ENCODE data around the gene PAH.

PAH gene

DNA sequence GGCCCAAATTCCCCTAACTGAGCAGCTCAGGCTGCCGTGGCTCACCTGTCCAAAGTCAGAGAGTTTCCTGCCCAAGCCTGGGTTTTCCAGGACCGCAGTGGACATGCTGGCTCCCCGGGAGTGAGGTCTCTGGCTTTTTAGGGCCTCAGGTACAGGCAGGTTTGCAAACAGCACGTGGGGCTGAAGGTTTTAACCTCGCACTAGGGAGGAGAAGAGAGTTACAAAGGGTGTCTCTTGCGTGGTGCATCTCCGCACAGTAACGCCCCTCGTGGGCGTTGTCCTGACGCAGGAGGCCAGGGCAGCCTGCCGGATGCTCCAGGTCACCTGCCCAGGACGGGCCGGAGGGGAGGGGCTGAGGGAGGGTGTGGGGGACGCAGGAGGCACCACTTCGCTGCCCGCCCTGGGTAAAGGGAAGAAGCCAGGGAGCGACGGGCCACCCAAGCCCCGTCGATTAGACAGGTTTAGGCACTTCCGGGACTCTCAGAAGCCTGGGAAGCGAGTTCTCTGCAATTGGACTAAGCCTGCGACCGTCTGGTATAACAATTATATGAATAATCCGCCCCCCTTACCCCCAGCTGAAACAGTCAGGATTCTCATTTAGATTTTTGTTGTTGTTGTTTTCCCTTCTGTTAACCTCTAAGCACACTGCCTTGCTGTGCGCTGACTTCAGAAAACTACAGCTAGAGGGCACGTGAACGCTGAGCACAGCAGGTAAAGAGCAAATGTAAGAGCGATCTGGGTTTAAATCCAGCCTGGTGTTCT is at the start of gene PAH:
PAH (minus strand) TSS at position 219 of the 762 bp plus-strand sequence; CDS start at position 105, 114 bp downstream.
- DNase-seq (ENCODE audit: low read depth) = no peak

DNA sequence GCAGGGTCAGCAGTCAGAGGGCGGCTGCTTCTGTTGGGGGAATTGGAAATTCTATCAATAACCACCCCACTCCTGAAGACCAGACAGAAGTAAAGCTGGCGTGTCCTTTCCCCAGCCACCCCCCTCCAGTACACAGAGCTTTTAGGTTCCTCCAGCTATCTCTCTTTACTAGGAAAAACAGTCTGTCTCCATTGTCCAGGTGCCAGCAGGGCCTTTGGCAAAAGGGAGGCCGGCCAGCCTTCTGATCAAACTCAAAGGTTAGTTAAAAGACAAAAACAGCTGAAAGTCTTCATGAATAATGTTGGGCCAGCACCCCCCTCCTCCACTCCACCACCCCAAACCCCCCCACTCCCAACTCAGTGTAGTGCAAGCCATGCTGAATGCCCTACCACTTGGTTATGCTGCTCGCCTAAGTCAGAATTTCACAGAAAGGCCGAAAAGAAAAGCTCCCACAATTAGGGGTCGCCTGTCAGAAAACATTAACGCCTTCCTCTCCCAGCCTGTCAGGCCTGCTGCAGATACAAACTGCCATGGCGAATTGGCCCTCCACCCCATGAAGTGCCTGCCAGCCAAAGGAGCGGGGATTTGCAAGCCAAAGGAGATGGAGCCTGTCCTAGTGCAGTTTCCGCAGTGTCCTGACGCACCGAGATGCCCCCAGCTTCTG is 49.3 kb upstream of the PAH start:
- DNase-seq (ENCODE audit: low read depth) = no peak

DNA sequence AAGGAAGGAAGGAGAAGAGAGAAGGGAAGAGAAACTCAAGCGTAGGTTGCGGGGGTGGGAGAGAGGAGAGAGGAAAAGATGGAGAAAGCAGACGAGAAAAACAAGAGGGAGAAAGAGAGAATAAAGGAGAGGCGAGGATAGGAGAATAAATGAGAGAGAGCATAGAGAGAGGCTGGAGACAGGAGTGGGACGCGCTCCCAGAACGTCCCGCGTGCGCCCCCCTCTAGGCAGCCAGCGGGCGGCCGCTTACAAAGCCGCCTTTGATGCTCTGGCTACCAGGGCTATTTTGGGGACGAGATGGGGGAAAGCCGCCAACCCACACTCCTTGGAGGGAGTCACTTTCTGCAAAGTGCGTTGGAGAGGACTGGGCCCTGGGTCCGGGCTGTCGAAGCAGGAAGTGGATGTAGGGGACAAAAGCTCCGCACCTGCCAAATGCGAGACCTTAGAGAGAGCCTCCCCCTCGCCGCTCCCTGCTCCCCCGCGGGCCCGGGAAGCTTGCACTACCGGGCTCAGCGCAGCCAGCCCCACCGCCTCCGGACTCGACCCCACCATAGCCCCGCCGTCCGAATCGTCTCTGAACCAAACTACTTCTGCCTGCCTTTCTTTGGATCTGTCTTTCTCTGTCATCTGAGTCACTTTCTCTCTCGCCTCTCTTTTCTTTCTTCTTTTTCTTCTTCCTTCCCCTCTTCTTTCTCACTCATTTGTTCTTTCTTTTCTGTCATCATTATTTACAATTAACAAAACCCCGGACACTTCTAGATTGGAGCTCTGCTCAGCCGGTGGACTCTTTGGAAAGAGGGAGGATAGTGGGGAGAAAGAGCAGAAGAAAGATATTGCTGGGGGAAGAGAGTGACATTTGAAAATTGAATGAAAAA is 48.5 kb upstream of the PAH start:
- DNase-seq (ENCODE audit: low read depth) = no peak

DNA sequence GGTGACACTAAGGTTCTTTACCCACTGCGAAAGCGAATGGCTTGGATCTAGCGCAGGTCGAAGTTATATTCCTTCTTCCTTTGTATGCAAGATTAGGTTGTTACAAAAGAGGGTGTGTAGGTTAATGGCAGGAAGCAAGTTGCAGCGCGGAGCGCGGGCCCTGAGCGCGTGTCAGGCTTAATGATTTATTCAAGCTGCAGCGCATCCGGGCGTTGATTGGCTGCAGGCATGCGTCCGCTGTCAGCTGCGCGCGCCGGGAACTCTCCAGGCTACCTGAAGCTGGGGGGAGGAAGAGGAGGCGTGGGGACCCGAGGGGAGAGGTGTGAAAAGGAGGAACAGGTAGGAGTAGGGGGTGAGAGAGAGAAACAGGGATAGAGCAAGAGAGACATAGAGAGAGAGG is 47.8 kb upstream of the PAH start:
- DNase-seq (ENCODE audit: low read depth) = no peak

DNA sequence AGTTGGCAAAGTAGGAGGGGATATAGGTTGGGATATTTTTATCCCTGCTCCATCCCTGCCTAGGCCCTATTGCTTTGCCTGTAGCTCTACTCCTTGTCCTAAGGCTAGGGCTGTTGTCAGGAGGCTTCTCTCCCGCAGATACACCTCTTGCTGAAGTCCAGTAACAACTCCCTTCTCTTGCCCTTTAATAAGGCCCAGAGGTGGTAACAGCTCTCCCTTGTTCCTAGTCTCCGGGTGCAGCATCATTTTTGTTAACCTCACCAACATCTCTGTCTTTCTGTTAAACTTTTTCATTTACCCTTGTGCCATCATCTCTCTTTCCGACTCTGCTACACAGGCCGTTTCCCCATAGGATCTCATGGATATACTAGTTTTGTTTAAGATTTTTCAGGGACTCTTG is 46.8 kb upstream of the PAH start:
- DNase-seq (ENCODE audit: low read depth) = no peak

DNA sequence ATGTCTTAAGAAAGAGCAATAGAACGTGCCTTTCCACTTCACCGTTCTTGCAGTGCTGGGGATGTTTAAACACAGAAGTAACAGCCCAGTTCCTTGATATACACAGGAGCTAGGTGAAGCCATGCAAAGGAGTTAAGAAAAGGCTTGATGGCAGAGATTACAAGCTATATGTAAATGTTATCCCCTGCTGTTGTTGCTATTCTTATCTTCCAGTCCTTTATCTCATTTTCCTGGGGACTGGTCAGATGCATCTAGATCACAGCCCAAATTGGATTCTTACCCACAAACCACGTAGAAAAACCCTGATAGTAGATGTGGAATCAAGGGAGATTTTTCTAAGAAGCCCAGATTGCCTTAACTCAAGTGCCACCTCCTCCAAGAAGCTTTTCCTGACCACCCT is 45.9 kb upstream of the PAH start:
- no peak for DNase-seq (ENCODE audit: low read depth)

DNA sequence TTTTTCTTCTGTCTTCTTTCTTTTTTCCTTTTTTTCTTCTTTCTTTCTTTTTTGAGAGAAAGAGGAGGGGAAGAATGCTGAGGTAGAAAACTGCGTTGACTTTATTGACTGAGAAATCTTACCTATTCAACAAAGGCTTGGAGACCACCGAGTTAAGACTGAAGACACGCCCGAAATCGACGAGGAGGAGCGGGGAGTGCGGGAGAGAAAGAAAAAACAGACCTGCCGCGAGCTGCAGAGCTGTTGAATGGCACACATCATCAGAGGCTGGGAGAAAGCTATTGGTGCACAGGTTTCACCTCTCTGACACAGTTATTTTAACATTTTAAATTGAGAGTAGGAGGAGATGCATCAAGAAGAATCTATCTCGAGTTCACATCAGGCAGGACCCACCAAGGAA is 45.5 kb upstream of the PAH start:
- no peak for DNase-seq (ENCODE audit: low read depth)

DNA sequence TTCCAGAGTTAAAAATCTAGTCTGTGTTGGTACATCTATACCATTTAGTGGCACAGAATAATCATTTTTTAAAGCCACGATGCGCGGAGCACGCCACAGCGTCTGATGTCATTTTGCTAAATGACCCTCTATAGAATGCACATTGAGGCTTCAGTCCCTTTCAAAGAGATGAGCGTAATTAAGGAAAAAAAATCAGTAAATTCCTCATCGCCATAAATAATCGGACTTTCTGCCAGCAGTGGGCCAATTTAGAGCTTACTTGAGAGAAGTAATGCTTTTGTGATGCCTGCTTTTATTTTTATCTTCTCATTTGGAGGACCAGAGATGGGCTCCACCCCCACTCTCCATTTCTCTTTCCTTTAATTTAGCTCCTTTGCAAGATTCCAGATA is 44.4 kb upstream of the PAH start:
- DNase-seq (ENCODE audit: low read depth) = no peak

DNA sequence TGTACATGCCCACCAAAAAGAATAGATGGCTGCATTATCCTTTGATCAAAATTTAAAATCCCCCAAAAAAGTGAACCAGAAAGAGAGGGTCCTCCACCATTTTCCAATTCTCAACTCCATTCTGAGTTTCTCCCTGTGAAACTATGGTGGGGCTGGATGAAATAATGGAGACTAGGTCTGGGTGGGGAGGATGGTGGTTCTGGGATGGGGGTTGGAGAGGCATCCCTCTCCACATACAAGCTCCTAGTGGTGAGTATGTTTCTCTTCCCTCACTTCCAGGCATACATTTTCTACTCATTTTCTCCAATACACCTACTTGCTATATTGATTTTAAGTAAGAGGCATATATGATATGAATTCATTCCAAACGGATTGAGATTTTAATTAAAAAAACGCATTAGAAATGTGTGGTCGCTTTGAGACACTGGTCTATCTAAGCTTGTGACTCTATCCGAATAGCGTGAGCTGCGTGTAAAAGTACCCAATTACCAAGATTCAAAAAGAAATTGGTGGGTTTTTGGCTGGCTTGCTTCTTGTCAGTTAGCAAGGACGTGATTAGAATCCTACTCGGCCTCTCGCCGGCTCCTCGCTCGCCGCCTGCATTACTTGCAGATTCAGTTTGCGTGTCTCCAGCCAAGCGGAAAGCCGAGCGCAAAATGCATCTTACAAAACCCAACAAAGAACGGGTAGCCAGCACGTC is 43.9 kb upstream of the PAH start:
- no peak for DNase-seq (ENCODE audit: low read depth)

DNA sequence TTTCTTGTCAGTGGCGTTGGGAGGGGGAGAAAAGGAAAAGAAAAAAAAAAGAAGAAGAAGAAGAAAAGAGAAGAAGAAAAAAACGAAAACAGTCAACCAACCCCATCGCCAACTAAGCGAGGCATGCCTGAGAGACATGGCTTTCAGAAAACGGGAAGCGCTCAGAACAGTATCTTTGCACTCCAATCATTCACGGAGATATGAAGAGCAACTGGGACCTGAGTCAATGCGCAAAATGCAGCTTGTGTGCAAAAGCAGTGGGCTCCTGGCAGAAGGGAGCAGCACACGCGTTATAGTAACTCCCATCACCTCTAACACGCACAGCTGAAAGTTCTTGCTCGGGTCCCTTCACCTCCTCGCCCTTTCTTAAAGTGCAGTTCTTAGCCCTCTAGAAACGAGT is 42.3 kb upstream of the PAH start:
- DNase-seq (ENCODE audit: low read depth) = no peak

DNA sequence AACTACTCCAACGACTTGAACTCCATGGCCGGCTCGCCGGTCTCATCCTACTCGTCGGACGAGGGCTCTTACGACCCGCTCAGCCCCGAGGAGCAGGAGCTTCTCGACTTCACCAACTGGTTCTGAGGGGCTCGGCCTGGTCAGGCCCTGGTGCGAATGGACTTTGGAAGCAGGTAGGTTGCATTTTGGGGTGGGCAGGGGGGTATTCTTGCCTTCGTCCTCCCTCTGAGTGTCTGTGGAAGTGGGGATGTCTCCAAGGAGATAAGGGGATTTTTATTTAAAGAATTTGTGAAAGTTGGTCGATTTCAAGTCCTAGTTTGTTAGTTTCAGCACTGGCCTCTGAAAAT is 41.8 kb upstream of the PAH start:
- no peak for DNase-seq (ENCODE audit: low read depth)

DNA sequence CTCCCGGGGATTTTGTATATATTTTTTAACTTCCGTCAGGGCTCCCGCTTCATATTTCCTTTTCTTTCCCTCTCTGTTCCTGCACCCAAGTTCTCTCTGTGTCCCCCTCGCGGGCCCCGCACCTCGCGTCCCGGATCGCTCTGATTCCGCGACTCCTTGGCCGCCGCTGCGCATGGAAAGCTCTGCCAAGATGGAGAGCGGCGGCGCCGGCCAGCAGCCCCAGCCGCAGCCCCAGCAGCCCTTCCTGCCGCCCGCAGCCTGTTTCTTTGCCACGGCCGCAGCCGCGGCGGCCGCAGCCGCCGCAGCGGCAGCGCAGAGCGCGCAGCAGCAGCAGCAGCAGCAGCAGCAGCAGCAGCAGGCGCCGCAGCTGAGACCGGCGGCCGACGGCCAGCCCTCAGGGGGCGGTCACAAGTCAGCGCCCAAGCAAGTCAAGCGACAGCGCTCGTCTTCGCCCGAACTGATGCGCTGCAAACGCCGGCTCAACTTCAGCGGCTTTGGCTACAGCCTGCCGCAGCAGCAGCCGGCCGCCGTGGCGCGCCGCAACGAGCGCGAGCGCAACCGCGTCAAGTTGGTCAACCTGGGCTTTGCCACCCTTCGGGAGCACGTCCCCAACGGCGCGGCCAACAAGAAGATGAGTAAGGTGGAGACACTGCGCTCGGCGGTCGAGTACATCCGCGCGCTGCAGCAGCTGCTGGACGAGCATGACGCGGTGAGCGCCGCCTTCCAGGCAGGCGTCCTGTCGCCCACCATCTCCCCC is 41.2 kb upstream of the PAH start:
- peak; percentile 49 for DNase-seq (ENCODE audit: low read depth)

DNA sequence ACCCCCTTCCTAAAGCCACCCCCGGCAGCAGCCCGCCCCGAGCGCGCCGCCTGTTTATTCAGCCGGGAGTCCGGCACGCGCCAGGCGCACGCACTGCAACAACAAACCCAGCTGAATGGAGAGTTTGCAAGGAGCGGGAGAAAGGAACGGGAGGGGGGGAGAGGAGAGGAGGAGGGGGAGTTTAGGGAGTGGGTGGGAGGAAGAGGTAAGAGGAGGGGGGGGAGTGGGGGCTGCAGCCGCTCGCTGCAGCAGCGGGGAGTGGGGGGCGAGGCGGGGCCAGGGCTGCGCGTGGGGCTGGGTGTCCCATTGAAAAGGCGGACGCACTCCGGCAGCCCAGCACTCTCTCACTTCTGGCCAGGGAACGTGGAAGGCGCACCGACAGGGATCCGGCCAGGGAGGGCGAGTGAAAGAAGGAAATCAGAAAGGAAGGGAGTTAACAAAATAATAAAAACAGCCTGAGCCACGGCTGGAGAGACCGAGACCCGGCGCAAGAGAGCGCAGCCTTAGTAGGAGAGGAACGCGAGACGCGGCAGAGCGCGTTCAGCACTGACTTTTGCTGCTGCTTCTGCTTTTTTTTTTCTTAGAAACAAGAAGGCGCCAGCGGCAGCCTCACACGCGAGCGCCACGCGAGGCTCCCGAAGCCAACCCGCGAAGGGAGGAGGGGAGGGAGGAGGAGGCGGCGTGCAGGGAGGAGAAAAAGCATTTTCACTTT is 40.5 kb upstream of the PAH start, which contains the start of gene ASCL1:
ASCL1 (plus strand) TSS at position 336 of the 712 bp plus-strand sequence. CDS start 571 bp downstream, outside the sequence.
- peak; percentile 29 for DNase-seq (ENCODE audit: low read depth)

DNA sequence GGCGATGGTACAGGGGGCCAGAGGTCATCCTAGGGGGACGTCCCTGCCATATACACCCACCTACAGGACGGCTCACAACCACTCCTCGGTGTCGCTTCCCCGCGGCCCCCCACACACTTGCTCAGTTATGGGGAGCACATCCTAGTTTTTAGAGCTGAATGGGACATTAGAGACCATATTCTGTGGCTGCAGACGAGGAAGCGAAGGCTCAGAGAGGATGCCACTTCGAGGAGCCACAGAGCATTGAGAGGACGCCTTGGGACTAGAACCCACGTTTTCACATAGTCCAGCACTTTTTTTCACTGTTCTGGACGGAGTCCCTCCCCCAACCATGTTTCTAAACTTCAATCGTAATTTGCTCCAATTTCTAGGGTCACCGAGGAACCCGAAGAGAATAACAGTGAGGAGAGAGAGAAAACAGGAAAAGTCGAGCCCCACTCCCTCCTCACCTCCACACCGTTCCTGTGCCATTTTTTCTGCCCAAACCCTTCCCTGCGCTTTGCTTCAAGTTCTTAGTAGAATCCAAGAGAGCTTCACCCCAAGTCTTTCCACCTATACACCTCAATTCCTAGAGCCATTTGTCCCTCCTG is 39.8 kb upstream of the PAH start:
- no peak for DNase-seq (ENCODE audit: low read depth)

DNA sequence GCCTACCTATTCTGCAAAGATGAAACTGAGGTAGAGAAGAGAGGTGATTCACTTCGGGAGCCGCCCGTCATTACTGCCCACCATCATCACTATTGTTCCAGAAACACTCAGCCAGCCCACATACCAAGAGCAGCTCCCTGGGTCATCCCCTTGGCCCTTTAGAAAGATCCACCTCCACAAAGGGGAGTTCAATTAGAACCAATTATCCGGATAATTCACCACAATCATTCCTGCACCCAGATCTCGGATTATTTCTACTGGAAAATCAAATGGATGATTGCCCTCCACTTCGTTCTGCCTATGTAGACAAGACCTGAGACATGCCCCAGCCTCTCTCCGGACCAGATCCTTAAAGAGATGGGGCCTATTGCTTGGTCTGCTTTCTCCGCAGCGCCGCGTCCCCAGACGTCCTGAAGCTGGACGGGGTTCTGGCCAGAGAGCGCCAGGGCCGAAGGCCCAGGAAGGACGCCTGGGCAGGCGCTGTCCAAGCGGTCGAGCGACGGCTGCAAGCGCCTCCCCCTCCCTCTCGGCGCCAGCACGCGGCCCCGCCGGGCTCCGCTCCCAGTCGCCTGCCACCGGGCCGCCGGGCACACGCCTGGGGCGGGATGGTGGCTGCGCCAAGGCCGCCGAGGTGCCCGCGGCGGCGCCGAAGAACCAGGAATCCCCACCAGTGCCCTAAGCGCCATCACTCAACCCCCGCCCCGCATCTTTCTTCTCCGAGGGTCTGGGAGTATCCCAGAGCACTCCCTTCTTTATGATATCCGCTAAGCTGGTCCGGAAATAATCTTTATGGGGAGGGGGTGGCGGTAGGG is 39.1 kb upstream of the PAH start:
- no peak for DNase-seq (ENCODE audit: low read depth)

DNA sequence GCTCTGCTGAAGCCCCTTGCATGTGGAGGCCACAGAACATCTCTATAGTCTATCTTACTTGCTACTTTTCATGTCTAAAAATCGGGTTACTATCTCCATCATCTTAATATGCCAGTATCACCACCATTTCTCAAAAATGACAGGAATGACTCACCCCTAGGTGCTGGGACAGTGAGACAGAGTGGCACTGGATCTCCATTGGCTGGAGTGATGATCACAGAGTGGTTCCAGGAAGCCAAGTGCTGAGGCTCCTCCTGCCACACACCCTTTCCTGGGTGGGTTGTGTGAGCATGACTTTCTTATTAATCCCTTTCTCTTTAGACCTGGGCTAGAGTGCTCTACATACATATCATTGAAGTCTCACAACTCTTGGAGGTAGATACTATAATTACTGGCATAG is 37.1 kb upstream of the PAH start:
- no peak for DNase-seq (ENCODE audit: low read depth)

DNA sequence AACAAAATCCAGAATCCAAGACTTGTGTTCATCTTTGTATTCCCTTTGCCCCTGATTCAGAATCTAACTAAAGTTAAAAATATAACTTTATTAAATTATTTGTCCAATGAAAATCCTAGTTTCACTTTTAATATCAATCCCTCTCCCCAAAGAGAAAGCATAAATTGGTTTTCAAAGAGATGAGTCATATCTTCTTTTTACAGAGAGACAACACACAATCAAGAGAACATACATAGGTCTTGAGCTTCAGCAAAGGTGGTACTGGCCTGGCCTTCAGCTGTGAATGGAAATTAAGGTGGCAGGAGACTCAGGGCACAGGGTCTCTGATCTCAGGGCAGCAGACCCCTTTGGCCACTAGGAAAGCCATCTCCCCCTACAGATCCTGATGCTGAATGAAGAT is 36.2 kb upstream of the PAH start:
- DNase-seq (ENCODE audit: low read depth) = no peak

DNA sequence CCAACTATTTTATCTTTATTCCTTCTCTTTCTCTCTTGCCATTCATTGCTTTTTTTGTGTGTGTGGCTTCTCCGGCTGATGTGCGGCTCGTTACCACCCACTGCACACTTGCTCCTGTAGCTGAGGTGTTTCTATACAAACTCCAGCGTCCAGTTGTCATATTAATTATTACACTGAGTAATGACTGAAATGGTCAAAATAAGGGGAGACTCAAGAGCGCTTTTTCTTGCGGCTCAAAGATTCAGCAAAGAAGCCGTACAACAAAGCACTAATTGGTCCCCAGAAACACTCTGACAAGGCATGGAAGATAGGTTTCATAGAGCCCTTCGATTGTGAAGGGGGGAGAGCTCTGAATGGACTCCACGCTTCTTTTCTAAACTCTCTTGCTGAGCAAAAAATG is 34.8 kb upstream of the PAH start:
- DNase-seq (ENCODE audit: low read depth) = no peak

DNA sequence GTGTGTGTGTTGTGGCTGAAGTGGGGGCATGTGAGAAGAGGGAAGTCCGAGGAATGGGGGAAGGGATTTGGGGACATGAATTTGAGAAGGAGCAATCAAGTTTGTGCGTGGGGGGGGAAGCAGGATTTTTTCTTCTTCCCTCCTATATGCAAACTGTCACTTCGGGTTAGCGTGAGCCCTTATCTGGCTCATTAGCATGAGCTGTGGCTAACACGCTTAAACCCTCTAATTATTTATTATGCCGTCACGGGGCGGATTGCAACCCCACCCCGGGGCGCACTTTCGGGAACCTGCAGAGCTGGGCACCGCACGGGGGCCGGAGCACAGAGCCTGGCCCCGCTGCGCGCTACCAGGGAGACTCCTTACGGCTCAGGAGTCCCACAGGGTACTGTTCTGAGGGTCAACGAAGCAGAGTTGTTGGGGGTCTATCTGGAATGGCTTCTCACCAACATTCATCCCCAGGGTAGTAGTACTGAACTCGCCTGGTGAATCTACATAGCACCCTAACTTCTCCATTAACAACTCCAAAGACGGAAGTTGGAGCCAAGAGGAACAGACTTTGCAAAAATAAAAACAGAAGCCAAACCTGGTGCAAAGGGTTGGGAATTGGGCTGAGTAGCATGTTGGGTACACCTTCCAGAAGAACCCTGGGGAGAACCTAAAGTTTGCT is 34.0 kb upstream of the PAH start:
- DNase-seq (ENCODE audit: low read depth) = no peak

Measured in EH (cell line).